ENCODE data around the gene KATNAL1. TPM values are rescaled to one million over a fixed set of nuclear protein-coding genes. Genes with fewer than 3 reads are reported as not detected.

KATNAL1 gene
- total and polyA plus RNA-seq, 4 donors, result 2.4 to 20.5 (median 9.3) TPM

GRCh38 chr13:30159446-30159839, 147.9 kb downstream of the KATNAL1 start:
- no peak for DNase-seq
- no peak for TF ChIP-seq CTCF (IDR thresholded peaks at IDR 0.05; ENCODE audit: control extremely low read depth, extremely low read depth)
- Histone ChIP-seq H3K4me3 (no peak overlapping the region), H3K9ac (ENCODE audit: insufficient read depth in 1 of 2, low read length in 2 of 2) (no peak overlapping the region), H3K9me3 (ENCODE audit: control insufficient read depth in 4 of 4, insufficient read depth in 3 of 4, low read length in 3 of 4) (no peaks in the 10 kb centered on the region), H3K27me3 (ENCODE audit: control insufficient read depth in 3 of 3, insufficient read depth in 3 of 3, low read length in 2 of 3) (no peaks in the 10 kb centered on the region), H3K27ac (ENCODE audit: low read depth in 1 of 2, low read length in 1 of 2) (no peak overlapping the region), H3K4me1 (ENCODE audit: control insufficient read depth in 5 of 5, insufficient read depth in 5 of 5, low read length in 5 of 5) (peaks cover 0 to 3% (median 0%) of the 10 kb centered on the region in 5 donors), H3K36me3 (ENCODE audit: control insufficient read depth in 4 of 4, insufficient read depth in 4 of 4, low read length in 4 of 4) (no peaks in the 10 kb centered on the region)
- ATAC-seq (ENCODE audit: insufficient read depth, low FRiP score), result no peak
- 56 to 68% methylated on average over 4 of the region's 4 CpGs for WGBS, 2 donors

GRCh38 chr13:30158774-30159445, 148.4 kb downstream of the KATNAL1 start:
- no peak overlapping the region for H3K27ac ChIP-seq (ENCODE audit: low read depth in 1 of 2, low read length in 1 of 2)
- 81 to 91% methylated on average over 8 of the region's 8 CpGs for WGBS, 2 donors
- H3K9me3 ChIP-seq (ENCODE audit: control insufficient read depth in 4 of 4, insufficient read depth in 3 of 4, low read length in 3 of 4), result no peaks in the 10 kb centered on the region
- no peak overlapping the region for H3K4me3 ChIP-seq
- no peak overlapping the region for H3K9ac ChIP-seq (ENCODE audit: insufficient read depth in 1 of 2, low read length in 2 of 2)
- peaks cover 0 to 2% (median 0%) of the 10 kb centered on the region in 3 donors for H3K27me3 ChIP-seq (ENCODE audit: control insufficient read depth in 3 of 3, insufficient read depth in 3 of 3, low read length in 2 of 3)
- no peak for TF ChIP-seq CTCF (IDR thresholded peaks at IDR 0.05; ENCODE audit: control extremely low read depth, extremely low read depth)
- no peaks in the 10 kb centered on the region for H3K36me3 ChIP-seq (ENCODE audit: control insufficient read depth in 4 of 4, insufficient read depth in 4 of 4, low read length in 4 of 4)
- DNase-seq (no peak), ATAC-seq (ENCODE audit: insufficient read depth, low FRiP score) (no peak)
- no peaks in the 10 kb centered on the region for H3K4me1 ChIP-seq (ENCODE audit: control insufficient read depth in 5 of 5, insufficient read depth in 5 of 5, low read length in 5 of 5)

GRCh38 chr13:30157616-30157993, 149.7 kb downstream of the KATNAL1 start:
- no peak for TF ChIP-seq CTCF (IDR thresholded peaks at IDR 0.05; ENCODE audit: control extremely low read depth, extremely low read depth)
- H3K27ac ChIP-seq (ENCODE audit: low read depth in 1 of 2, low read length in 1 of 2), result no peak overlapping the region
- ATAC-seq (ENCODE audit: insufficient read depth, low FRiP score), result no peak
- no peaks in the 10 kb centered on the region for H3K9me3 ChIP-seq (ENCODE audit: control insufficient read depth in 4 of 4, insufficient read depth in 3 of 4, low read length in 3 of 4)
- 94 to 98% methylated on average over 7 of the region's 7 CpGs for WGBS, 2 donors
- peaks cover 0 to 2% (median 0%) of the 10 kb centered on the region in 3 donors for H3K27me3 ChIP-seq (ENCODE audit: control insufficient read depth in 3 of 3, insufficient read depth in 3 of 3, low read length in 2 of 3)
- H3K36me3 ChIP-seq (ENCODE audit: control insufficient read depth in 4 of 4, insufficient read depth in 4 of 4, low read length in 4 of 4), result no peaks in the 10 kb centered on the region
- no peak overlapping the region for H3K9ac ChIP-seq (ENCODE audit: insufficient read depth in 1 of 2, low read length in 2 of 2)
- no peak for DNase-seq
- no peaks in the 10 kb centered on the region for H3K4me1 ChIP-seq (ENCODE audit: control insufficient read depth in 5 of 5, insufficient read depth in 5 of 5, low read length in 5 of 5)
- no peak overlapping the region for H3K4me3 ChIP-seq

All from lung (tissue), 12 donors.